GM19455 (cell line): ENCODE data around the gene MRPL40.

Experiments used
- ATAC-seq: cut with Tn5 transposase; IDR thresholded peaks from one replicate; pipeline ENCODE4 v1.9.1; 2021; ENCODE audit not compliant: unreplicated experiment

The MRPL40 gene

DNA sequence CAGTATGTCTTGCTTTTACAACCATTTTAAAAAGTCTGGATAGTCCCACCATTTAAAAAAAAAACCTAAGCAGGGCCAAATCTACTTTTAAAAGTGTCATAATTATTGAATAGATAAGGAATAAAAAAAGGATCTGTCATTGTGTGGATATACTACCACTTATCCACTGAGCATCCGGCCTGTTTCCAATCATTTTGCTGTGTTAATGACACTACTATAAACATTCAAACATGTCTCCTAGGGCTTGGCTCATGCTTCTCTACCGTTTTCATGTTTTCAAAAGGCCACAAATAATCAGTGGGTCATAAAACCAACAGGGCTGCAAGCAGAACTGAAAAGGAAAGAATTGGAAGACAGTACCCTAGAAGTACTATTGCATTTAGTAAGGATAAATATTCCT, 27.7 kb downstream of the MRPL40 start:
- no peak for ATAC-seq

DNA sequence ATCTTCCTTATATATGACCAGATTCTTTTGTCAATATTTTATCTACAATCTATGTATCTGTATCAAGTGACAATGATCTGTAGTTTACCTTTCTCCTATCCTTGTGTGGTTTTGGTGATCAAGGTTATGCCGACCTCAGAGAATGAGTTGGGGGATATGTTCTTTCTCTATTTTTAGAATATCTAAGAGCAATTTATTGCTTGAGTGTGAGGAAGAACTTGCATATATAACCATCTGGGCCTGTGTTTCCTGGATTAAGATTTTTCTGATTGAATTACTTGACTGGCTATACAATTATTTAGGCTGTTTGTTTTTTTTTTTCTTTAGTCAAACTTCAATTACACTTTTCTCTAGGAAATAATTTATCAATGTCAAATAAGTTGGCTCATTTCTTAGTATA, 29.2 kb downstream of the MRPL40 start:
- ATAC-seq, result no peak

DNA sequence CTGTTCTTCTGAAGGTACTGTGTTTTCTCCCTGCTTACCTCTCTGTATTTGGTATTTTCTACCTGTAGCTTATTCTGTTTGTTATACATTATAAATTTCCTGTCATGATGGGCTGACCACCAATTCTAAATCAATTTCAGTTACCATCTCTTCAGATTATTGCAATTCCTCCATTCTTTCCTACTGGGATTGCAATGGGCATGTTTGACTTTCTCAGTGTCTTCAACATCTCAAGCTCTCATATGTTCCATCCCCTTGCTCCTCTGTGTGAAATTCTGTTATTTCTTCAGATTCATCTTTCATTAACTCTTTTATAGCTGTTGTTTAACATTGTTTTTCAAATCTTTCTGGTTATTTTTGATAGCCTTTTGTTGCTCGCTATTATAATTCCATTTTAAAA, 30.7 kb downstream of the MRPL40 start:
- ATAC-seq, result no peak

DNA sequence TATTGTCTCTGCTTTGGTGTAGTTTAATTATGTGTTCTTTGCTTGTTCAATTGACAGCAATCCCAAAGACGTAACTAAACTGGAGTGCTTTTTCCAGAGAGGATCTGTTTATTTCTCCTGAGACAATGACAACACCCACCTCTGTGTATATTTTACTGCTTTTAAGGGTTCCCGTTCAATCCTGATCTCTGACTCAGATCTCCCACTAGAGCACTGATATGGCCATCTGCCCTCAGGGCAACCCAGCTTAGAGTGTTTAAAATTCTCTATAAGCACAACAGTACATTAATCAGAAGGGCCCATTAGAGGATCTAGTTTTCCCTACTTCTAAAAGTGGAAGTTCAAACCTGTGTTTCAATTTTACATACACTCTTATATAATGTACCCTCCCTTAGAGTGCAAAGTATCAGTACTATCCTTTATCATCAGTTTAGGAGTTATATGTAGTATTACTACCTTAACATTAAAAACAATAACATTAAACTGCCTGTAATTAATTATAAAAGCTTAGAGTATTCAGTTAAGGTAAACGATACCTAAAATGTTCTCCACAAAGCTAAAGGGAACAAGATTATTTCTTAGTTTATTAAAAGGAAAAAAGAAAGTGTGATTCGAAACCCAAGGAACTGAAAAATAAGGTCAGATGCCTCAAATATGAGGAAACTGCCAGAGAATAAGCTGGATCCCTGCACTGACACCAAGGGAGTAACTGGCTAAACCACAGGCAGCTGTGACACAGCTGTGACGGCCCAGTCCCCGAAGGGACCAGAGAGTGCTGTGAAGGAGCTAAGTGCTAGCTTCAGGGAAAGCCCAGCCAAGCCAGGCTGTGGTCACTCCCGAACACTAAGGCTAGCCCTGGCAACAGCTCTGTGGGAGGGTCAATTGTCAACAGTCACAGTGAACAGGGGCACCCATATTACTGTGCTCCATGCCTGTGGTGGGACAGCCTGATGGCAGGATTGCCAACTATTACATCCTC, 31.4 kb downstream of the MRPL40 start:
- no peak for ATAC-seq

DNA sequence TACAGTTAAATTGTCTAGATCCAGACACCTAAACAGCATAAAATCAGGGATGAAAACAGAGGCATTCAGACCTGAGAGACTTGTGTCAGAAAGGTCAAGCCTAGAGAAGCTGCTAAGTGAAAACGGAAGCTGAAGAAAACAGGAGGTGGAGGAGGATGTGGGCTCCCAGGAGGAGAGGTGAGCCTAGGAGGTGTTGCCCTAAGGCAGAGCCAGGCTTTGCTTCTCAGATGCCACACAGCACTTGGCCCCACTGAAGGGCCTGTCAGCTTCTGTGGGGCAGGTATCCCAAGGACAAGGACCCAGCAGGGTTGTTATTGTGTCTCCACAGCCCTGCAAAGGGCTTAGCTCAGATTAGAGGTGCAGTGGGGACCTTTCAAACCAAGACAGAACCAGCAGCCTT, 32.2 kb downstream of the MRPL40 start:
- ATAC-seq, result no peak

DNA sequence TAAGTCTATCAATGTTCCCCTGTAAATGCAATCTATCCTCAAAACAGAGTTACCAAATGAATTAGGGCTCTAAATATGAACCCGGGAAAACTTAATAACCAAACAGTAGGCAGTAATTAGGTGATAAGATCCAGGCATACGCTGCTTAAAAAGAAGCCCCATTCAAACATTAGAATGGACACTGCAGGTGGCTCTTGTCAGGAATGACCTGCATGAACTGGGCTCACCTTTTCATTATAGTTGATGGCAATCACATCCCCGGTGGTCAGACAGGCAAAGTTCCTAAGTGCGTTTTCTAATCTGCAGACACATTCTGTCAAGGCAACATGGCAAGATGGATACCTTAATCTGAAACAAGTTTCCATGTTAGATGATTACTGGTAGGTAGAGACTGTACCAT, 32.6 kb downstream of the MRPL40 start:
- no peak for ATAC-seq

DNA sequence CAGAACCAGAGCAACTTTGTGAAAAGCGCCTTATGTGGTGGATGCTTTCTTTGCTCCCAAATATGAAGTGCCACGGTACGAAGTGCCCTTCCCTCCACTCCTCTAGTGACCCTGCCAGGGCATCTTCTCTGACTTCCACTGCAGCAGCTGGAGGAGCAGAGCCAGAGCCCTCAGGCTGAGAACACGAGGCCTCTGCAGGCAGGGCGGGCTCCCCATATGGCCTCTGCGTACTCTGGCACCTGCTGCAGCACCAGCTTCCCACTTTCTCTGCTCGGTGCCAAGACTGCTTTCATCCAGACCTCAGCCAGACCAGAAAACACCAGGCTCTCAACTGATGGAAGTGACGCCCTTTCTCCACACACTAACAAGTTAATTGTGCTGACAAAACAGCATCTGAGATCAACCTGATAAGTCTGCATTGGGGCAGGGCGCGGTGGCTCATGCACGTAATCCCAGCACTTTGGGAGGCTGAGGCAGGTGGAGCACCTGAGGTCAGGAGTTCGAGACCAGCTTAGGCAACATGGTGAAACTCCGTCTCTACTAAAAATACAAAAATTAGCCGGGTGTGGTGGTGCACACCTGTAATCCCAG, 33.9 kb downstream of the MRPL40 start:
- ATAC-seq, result no peak

DNA sequence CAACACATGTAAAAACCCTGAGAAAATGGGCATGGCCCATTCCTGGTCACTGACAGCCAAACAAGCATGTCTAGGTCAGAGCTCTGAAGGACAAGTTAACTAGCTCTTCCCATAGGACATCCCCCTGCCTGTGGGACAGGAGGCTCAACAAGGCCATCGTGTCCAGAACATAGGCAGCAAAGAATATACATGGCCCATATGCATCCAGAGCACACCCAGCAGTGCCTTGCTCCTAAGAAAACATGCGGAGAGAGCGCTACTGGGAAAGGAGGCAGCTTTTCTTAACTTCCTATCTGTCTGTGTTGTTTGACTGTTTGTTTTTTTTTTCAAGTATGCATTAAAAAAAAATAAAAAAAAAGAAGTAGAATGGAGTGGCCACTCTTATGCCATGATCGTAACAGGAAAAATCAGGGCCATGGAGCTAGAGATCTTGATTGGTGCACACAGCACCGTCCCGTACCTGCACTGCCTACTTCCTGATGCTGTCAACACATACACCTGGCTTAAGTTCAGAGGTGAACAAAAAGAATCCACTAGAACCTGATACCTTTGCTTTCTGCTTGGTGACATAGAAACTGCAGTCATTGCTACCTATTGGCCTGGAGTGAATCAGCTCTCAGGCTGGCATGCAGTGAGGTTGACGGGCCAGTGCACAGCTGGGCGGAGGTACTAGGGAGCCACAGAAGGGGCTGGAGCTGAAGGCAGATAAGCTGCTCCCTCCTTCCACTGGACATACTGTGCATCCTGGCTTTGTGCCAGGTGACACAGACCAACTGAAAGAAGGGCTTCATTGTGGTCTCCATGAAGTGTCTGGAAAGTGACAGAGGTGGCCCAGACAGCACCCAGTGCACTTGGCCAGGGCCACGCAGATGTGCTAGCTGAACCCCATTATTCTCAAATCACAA, 34.8 kb downstream of the MRPL40 start:
- no peak for ATAC-seq

DNA sequence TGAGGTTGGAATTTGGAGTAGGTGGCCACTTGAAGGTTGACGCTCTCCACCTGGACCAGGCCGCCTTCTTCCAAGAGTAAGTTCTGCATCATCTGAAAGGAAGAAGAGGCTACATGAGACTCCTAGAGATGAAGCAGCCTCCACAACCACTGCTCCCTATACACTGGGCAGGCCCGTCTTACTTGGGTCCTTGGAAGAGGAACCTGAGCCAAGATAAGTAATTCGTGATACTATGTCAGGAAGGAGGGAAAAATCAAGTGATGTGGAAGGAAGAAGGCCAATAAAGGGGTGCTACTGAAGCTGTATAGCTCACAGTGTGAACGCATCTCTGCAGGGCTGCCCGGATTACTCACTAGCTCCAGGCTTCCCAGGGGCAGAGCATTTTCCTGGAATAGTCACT, 35.6 kb downstream of the MRPL40 start:
- ATAC-seq, result no peak

DNA sequence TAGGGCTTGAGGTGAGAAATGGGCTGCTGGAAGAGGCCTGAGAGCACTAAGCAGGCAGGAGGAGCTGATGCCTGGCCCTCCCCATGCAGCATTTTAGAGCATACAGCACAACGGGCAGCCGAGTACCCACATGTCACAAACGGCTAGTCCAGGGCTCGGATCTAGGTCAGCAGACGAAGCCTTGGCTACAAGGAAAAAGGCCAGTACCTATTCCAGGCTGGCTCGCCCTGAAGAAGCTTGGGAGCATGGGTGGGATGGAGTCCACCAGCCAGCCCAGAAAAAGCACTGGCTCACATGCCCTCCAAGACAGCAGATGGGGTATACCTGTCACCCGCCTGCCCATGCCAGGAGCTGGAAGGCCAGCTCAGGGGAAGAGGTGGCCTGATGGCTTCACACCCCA, 37.1 kb downstream of the MRPL40 start:
- ATAC-seq, result no peak

DNA sequence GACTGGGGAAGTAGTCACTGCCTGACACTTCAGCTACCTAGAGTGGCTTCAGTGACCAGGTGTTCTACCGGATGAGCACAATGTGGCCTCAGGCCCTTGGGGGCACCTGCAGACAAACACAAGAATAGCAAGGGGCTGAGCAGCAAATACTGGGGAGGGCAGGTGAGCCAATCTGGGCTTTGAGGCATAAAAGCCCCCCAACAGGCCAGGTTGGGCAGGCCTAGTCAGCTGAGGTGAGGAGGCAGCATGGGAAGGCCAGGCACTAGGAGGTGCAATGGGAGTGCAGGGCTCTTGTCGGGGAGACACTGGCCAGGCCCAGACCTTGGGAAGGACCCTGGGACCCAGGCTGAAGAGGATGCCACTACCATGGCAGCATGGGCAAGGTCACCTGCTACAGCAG, 37.7 kb downstream of the MRPL40 start:
- ATAC-seq, result no peak

DNA sequence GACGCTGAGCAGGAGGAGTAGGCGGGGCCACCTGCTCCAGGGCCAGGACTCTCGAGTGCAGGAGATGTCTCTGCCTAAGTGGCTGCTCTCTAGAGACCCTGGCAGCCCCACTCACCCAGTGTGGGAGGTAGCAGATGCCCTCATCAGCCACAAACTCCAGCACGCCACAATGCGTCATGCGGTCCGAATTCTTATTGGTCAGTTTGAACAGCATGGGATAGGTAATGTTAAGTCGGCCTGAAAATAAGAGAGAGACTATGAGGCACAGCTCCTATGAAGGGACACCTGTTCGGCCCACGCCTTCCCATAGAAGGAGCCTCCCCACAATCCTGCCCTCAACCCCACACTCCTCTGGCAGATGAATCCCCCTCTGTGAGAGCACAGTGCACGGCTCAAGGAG, 39.2 kb downstream of the MRPL40 start:
- no peak for ATAC-seq

DNA sequence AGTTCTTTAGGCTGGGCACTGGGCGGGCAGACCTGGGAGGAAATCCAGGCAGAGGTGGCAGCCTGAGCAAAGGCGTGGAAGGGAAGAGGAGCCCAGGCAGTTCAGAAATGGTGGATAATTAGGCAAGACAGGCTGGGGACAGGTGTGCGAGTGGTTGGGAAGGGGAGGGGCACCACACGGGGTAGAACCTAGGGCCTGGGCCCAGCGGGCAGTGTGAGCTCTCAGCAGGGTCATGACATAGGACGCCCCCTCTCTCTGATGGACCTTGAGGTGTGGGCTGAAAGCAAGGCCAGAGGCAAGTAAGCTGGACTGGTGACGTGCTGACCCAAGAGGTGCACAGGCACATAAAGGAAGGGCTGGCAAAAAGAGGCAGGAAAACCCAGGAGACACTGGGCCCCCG, 39.9 kb downstream of the MRPL40 start:
- ATAC-seq, result no peak

DNA sequence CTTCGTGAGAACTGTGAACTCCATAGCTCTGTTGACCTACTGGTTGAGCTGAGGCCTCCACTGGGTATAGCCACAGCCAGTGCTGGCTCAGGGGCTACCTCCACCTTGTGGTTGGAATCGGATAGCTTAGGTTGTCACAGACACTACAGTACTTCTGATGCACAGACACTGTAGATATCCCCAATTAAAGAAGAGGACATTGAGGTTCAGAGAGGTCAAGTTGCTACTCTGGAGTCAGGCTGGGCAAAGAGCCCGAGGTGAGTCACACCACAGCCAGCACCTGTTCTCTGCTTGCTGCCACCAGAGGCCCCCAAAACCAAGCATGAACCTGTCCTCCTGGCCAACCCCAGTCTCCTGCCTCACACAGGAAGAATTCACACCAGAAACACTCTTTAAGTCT, 41.2 kb downstream of the MRPL40 start:
- ATAC-seq, result no peak

DNA sequence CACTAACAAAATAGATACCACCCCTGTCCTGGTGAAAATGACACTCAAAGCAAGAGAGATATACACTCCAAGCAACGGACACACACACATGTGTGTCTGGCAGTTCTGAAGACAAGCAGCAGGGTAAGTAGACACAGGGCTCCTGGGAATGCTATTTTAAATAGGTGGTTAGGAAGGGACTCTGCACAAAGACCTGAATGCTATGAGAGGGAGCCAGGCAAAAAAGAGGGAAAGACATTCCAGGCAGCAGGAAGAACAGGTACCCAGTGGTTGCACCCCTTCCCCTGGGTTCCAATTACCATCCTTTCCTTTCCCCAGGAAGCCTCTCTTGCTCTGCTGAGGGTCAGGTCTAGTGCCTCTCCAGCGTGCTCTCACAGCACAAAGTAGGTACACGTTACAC, 43.7 kb downstream of the MRPL40 start:
- ATAC-seq, result no peak

DNA sequence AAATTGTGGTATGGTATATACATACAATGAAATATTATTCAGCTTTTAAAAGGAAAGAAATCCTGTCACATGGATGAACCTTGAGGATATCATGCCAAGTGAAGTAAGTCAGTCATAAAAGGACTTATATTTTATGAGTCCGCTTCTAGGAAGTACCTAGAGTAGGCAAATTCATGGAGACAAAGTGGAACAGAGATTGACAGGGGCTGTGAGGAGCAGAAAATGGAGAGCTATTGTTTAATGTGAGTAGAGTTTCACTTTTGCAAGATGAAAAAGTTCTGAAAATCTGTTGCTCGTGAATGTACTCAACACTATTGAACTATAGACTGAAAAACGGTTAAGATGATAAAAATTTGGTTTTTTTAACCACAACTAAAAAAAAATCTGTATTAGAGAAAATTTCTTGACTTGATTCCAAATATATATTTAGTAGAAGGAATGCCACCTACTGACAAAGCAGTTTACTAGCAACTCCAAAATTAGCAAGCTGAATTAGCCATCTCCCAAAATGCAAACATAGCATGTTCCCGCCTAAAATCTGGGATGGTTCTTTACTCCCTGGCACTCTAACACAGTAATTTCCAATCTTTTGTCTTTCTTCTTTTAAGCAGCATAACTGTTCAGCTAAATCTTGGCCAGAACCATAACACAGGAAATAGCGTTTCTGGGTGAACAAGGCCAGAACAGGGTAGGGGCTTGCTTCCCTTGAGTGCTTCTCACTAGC, 45.1 kb downstream of the MRPL40 start:
- no peak for ATAC-seq

DNA sequence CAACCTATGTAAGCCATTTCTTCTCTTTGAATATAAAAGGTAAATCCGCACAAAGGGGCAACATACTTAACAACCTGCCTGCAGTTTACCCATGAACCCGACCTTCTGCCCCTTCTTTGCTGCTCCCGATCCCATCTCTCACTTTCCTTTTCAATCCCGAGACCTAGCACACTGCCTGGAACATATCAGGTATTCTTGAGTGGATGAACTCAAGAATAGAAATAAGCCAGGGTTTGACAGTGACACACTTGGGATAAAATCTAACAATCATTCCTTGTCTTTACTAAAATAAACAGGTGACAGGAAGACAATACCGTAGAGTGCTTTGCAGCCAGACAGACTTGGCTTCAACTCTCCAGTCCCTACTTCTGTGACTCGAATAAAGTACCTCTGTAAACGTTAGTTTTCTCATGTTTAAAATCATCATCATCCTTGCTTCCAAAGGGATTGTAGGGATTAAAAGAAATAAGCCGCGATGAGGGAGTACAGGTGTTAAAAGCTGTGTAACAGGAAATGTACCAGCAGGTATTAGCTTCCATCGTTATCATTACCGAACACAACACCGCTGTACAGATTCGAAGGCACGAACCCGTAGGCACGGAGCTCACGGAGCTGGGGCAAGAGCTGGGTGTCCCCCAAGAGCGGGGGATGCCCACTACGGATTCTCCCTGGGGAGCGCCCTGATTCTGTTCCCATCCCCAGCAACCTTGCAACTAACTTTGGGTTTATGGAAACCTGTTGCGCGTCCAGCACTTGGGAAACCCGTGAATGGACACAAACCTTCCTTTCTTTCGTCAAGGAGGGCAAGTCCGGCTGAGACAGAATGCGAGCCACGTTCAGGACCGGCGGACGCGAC, 45.9 kb downstream of the MRPL40 start:
- no peak for ATAC-seq

DNA sequence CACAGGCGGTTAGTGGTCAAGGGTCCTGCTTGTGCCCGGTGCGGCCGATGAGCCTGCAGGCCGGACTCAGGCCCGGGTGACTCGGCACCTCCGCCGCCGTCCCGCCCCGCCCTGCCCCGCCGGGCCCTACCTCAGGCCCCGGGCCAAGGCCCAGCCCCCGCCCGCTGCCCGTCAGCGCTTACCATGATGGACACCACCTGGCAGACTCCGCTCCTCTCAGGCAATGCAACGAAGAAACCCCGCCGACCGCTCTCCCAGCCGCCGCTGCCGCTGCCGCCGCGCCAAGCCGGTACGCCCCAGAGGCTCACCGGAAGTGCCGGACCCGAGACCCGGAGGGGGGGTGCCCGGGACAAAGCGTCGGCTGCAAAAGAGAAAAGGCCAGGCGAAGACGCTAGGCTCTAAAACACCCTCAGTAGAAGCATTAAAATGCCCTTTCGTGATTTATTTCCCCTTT, 46.6 kb downstream of the MRPL40 start, which contains the start of gene UFD1:
UFD1 (minus strand) TSS at position 293 of the 454 bp plus-strand sequence; CDS start at position 185, 108 bp downstream.
- peak; percentile 52 for ATAC-seq

DNA sequence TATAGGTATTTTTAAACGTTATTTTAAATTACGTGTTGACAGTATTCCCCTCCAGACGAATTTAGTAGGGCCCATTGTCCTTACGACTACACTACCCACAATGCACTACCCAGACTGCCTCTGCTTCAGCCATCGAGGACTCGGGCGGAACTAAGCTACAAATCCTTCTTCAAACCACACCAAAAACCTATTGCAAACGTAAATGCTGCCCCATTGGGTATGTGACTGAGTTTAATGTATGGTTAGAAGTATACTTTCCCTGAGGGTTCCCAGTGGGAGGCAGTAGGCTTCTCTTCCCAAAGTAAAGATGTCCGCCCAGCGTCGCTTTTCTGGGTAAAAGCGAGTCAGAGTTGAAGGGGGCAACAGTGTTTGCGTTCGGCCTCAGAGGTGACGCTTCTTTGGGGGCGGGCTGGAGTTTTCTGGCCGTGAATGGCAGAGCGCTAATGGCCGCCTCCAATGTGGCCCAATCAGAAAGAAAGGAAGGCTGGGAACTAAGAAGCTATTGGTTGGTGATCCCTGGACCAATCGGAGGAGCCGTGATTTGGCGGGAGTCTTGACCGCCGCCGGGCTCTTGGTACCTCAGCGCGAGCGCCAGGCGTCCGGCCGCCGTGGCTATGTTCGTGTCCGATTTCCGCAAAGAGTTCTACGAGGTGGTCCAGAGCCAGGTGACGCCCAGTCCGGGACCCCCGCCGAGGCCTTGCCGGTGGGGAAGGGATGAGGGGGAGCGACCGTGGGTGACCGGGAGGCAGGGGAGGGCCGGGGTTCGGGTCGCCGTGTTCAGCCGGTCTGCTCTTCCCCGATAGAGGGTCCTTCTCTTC, 47.2 kb downstream of the MRPL40 start, which contains the start of gene CDC45:
CDC45 (plus strand) TSS at position 566 of the 818 bp plus-strand sequence; CDS start at position 615, 49 bp downstream.
- ATAC-seq, result peak; percentile 86
